Stimulated activated CD8-positive, alpha-beta memory T cell treated with anti-CD3 and anti-CD28 coated beads, Interleukin-2, amount 100 ng/mL, for 48 hours (primary cell): ENCODE results near the gene KRTAP5-3.

Experiments
- DNase-seq, 2 donors: peaks; one replicate each; pipeline ENCODE4 v3.0.0-alpha.2; 2020; ENCODE audit warnings: low read depth in 2 of 2

KRTAP5-3 gene

GRCh38 chr11:1565173-1565903 lies 42.9 kb downstream of the KRTAP5-3 start:
- no peak for DNase-seq

- no peak for DNase-seq
Observed at GRCh38 chr11:1564535-1565172, 43.6 kb downstream of the KRTAP5-3 start.

- DNase-seq, result no peak
Observed at GRCh38 chr11:1563697-1564534, 44.3 kb downstream of the KRTAP5-3 start.

- DNase-seq, result no peak
Observed at GRCh38 chr11:1563149-1563638, 45.1 kb downstream of the KRTAP5-3 start.

GRCh38 chr11:1562469-1563148 lies 45.7 kb downstream of the KRTAP5-3 start:
- DNase-seq, result no peak

GRCh38 chr11:1561955-1562354 lies 46.3 kb downstream of the KRTAP5-3 start:
- DNase-seq, result no peak

- no peak for DNase-seq
Observed at GRCh38 chr11:1561266-1561665, 47.0 kb downstream of the KRTAP5-3 start.

- no peak for DNase-seq
Observed at GRCh38 chr11:1560649-1561251, 47.5 kb downstream of the KRTAP5-3 start.

GRCh38 chr11:1560002-1560648 lies 48.1 kb downstream of the KRTAP5-3 start:
- no peak for DNase-seq

- DNase-seq, result no peak
Observed at GRCh38 chr11:1559111-1559951, 48.9 kb downstream of the KRTAP5-3 start.

GRCh38 chr11:1558775-1559110 lies 49.5 kb downstream of the KRTAP5-3 start:
- no peak for DNase-seq

- no peak for DNase-seq
Observed at GRCh38 chr11:1557904-1558774, 50.1 kb downstream of the KRTAP5-3 start.
